ENCODE data around the gene KLF13.

Gene KLF13

GRCh38 chr15:31300981-31301672 lies 25.5 kb upstream of the KLF13 start:
- DNase-seq = no peak

- no peak for DNase-seq
Observed at GRCh38 chr15:31301673-31301990, 25.0 kb upstream of the KLF13 start.

- DNase-seq = no peak
Observed at GRCh38 chr15:31302029-31302657, 24.5 kb upstream of the KLF13 start.

GRCh38 chr15:31302778-31303725 lies 23.6 kb upstream of the KLF13 start:
- no peak for DNase-seq

GRCh38 chr15:31303726-31304648 lies 22.6 kb upstream of the KLF13 start:
- DNase-seq = no peak

- no peak for DNase-seq
Observed at GRCh38 chr15:31304751-31305365, 21.8 kb upstream of the KLF13 start.

GRCh38 chr15:31305375-31305774 lies 21.3 kb upstream of the KLF13 start:
- DNase-seq = no peak

GRCh38 chr15:31305796-31306425 lies 20.7 kb upstream of the KLF13 start:
- no peak for DNase-seq

GRCh38 chr15:31306426-31307269 lies 20.0 kb upstream of the KLF13 start:
- DNase-seq = no peak

- no peak for DNase-seq
Observed at GRCh38 chr15:31307270-31308184, 19.1 kb upstream of the KLF13 start.

- no peak for DNase-seq
Observed at GRCh38 chr15:31308185-31308639, 18.4 kb upstream of the KLF13 start.

GRCh38 chr15:31309893-31310606 lies 16.6 kb upstream of the KLF13 start:
- no peak for DNase-seq

GRCh38 chr15:31311735-31312619 lies 14.7 kb upstream of the KLF13 start:
- no peak for DNase-seq

GRCh38 chr15:31313223-31313622 lies 13.4 kb upstream of the KLF13 start:
- DNase-seq = no peak

- DNase-seq = no peak
Observed at GRCh38 chr15:31314380-31314779, 12.3 kb upstream of the KLF13 start.

GRCh38 chr15:31316135-31316795 lies 10.4 kb upstream of the KLF13 start:
- DNase-seq = no peak

GRCh38 chr15:31317017-31317416 lies 9.6 kb upstream of the KLF13 start:
- DNase-seq = no peak

Data from activated effector memory CD4-positive, alpha-beta T cell treated with Interleukin-2 at 50 U/mL for 16 hours (primary cell).